Measurements from ENCODE around the gene CATSPERD.

GRCh38 chr19:5673752-5674151, 46.7 kb upstream of the CATSPERD start:
- TF ChIP-seq, protein P1, sequence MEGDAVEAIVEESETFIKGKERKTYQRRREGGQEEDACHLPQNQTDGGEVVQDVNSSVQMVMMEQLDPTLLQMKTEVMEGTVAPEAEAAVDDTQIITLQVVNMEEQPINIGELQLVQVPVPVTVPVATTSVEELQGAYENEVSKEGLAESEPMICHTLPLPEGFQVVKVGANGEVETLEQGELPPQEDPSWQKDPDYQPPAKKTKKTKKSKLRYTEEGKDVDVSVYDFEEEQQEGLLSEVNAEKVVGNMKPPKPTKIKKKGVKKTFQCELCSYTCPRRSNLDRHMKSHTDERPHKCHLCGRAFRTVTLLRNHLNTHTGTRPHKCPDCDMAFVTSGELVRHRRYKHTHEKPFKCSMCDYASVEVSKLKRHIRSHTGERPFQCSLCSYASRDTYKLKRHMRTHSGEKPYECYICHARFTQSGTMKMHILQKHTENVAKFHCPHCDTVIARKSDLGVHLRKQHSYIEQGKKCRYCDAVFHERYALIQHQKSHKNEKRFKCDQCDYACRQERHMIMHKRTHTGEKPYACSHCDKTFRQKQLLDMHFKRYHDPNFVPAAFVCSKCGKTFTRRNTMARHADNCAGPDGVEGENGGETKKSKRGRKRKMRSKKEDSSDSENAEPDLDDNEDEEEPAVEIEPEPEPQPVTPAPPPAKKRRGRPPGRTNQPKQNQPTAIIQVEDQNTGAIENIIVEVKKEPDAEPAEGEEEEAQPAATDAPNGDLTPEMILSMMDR (IDR thresholded peaks at IDR 0.05; ENCODE audit: low read depth, low read length, missing input control): no peak
- TF ChIP-seq RAD21 (IDR thresholded peaks at IDR 0.05) (no peak), HNF4A (conservative IDR thresholded peaks at IDR 0.05) (no peak), TAF1 (conservative IDR thresholded peaks at IDR 0.05) (no peak), EGR1 (IDR thresholded peaks at IDR 0.05; ENCODE audit: low read depth in 2 of 2) (no peak), SP1 (IDR thresholded peaks at IDR 0.05) (no peak), NR2F2 (IDR thresholded peaks at IDR 0.05) (no peak), GABPA (IDR thresholded peaks at IDR 0.05 in 1 of 2, conservative IDR thresholded peaks at IDR 0.05 in 1 of 2) (no peak)
- TF ChIP-seq, protein P2, sequence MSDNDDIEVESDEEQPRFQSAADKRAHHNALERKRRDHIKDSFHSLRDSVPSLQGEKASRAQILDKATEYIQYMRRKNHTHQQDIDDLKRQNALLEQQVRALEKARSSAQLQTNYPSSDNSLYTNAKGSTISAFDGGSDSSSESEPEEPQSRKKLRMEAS (IDR thresholded peaks at IDR 0.05): no peak
- TF ChIP-seq, protein P3, sequence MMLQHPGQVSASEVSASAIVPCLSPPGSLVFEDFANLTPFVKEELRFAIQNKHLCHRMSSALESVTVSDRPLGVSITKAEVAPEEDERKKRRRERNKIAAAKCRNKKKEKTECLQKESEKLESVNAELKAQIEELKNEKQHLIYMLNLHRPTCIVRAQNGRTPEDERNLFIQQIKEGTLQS (IDR thresholded peaks at IDR 0.05): no peak

All from liver (tissue), 3 donors.